Adrenal gland (tissue), 5 donors: ENCODE results near the gene EPHA4.

Experiments used
- POLR2A ChIP-seq, 2 donors: fragments of 450-650 bp; IDR thresholded peaks; one replicate each; pipeline ENCODE4 v1.6.1; 2017; ENCODE audit warnings: antibody characterized with exemption in 2 of 2, mild to moderate bottlenecking in 2 of 2, moderate library complexity in 1 of 2
- TF ChIP-seq, protein P1 (sequence below), 6 experiments: fragments of 450-650 bp in 4 of 6; fragments of 200-600 bp in 2 of 6; sonication (generic) in 1 of 6; IDR thresholded peaks; 1 replicate in 5 of 6; 2 replicates in 1 of 6; pipeline versions ENCODE4 v1.5.1 to v1.8.0; 2016 to 2021; ENCODE audit warnings: antibody characterized with exemption in 6 of 6, mild to moderate bottlenecking in 2 of 6, moderate library complexity in 1 of 6
- donor health status: DM: no; HTN: no; CAD: no.

GRCh38 chr2:221423210-221423804 lies 148.8 kb downstream of the EPHA4 start:
- TF ChIP-seq, protein P1, sequence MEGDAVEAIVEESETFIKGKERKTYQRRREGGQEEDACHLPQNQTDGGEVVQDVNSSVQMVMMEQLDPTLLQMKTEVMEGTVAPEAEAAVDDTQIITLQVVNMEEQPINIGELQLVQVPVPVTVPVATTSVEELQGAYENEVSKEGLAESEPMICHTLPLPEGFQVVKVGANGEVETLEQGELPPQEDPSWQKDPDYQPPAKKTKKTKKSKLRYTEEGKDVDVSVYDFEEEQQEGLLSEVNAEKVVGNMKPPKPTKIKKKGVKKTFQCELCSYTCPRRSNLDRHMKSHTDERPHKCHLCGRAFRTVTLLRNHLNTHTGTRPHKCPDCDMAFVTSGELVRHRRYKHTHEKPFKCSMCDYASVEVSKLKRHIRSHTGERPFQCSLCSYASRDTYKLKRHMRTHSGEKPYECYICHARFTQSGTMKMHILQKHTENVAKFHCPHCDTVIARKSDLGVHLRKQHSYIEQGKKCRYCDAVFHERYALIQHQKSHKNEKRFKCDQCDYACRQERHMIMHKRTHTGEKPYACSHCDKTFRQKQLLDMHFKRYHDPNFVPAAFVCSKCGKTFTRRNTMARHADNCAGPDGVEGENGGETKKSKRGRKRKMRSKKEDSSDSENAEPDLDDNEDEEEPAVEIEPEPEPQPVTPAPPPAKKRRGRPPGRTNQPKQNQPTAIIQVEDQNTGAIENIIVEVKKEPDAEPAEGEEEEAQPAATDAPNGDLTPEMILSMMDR (IDR thresholded peaks at IDR 0.05), result no peak
- no peak for TF ChIP-seq POLR2A (IDR thresholded peaks at IDR 0.05)
